ENCODE data around the gene QSOX2.

Gene QSOX2

DNA sequence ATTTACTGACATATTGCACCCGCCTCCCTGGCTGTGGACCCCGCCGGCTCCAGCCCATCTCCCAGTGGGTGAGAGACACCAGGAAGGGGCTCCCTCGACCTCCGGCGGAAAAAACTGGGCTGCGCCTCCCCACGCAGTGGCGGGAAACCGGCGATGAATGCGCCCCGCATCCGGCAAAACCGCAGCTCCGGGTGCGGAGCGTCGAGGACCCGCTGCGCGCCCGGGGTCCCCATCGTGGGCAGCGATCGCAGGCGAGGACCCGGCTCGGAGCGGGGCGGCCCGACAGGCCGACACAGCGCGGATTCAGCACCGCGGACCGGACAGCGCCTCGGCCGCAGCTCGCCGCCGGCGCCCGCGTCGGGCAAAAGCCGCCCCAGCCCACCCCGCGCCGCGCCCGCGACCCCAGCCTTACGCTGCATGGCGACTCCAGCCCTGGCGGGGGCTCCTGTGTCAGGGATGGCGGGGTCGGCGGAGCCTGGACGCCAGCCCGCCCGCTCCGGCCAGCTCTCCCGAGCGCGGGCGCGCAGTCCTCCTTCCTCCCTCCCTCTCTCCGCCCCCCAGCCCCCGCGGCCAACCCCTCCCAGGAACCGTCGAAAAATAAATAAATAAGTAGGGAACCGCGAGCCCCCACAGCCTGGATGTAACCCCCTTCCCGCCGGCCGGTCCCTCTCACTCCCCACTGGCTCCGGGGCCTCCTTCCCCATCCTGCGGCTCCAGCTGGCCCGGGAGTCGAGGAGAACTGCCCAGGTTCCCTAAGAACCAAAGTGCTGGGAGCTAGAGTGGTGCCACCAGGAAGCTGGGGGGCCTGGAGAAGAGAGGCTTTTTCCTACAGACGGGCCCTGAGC lies 43.8 kb downstream of the QSOX2 start:
- DNase-seq: no peak

DNA sequence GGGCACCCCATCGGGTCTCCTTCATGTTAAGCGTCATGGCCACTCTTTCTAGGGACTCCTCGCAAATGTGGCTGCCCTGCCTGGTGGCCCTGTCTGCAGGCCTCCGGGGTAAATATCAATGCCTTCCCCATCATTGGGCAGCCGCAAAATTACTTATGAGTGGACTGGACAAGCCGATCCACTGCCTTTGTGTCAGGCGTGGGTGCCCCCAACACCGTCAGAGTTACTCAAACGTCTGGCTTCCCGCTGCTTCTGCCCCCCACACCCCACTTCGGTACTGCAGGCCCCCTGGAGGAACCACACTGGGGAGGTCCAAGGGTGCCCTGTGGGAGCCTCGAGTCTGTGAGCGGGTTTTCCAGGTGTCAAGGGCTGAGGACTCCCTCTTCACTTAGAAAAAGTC lies 44.4 kb downstream of the QSOX2 start:
- DNase-seq: no peak

DNA sequence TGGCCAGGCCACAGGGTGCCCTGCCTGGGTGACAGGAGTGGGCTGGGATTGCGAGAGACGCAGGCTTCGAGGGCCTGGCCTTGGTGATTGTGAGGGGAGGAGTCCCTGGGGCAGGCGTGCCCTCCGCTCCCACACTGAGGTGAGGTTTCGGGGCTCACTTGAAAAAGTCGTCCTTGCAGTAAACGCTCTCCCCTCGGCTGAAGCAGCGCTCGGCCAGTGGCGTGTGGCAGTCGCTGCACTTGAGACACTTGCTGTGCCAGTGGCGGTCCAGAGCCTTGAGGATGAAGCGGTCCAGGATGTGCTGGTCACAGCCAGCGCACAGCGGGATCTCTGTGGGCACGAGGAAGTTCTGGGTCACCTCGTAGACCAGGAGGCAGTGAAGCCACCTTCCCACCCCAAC lies 45.2 kb downstream of the QSOX2 start:
- no peak for DNase-seq

DNA sequence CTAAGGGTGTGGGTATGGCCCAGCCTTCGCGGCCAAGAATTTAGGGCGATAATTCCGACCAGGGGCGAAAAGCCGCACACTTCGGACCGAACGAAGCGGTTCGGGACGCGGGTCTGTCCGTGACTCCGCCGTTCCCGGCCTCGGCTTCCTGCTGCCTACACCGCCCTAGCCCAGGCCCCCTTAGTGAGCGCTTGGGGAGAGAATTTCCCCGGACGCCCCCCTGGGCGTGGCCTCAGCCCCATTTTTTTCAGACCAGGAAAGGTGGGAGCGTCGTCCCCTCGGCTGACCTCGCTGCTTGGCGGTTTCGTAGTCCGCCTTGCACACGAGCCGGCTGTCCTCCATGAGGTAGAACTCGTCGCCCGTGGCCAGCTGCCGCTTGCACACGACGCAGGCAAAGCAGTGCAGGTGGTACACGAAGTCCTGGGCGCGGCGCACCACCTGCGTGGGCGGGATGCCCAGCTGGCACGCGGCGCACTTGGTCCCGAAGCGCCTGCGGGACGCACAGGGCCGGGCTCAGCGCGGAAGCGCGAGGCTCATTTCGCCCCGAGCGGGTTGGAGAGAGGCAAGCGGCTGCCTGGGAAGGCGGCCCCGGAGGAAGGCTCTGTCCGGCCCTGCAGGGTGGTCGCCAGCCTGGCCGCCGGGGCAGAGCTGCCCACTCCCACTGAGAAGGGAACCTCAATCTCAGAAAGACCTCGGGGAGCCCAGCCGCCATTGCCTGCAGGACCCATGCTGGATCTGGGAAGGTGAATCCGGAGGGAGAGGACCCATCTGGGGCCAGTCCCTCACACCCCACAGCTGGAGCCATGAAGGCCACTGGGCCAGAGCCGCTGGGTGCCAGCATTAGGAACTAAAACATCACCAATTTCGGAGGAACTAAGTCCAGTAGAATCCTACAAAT lies 46.0 kb downstream of the QSOX2 start:
- no peak for DNase-seq

DNA sequence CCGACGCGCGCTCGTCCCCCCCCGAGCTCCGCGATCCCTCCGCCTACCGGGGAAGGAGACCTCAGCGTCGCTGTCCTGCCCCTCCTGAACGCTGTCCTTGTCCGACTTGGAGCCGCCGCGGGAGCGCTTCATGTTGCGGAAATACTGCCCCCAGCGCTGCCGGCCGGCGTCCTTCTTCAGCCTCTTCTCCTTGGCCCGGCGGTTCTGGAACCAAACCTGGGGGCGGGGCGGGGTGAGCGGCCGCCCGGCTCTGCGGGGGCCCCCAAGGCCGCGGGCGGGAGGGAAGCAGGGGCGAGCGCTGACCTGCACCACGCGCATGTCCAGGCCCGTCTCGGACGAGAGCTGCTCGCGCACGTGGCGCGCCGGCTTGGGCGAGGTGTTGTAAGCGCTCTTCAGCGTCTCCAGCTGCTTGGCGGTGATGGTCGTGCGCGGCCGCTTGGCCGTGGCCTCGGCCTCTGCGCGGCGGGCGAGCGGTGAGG lies 47.0 kb downstream of the QSOX2 start:
- no peak for DNase-seq

DNA sequence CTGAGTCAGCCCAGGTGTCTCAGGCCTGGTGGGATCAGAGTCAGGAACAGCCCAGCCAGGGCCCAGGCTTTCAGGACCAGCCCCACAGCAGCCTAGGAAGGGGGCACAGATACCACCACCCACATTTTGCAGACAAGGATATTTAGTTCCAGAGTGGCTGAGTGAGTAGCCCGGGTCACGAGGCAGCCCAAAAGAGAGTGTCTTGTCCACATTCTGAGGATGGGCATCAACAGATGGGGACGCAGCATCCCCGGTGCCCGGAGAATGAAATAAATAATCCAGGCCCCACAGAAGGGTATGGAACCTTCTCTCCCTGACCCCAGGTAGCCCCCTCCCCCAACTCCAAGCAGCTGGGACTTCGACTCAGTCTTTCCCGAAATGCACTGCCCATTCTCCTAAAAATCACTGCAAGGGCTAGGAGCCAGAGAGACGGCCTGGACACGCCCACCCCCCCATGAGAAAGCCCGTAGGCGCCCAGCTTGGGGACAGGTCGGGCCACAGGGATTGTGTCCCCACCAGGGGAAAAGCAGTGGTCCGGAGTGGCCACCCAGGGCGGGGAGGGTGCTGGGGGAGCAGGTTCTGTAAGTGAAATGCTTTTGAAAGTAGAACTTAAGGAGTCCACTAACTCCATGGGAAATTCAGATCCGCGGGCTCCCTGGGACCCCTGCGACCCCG lies 47.5 kb downstream of the QSOX2 start:
- DNase-seq: no peak

DNA sequence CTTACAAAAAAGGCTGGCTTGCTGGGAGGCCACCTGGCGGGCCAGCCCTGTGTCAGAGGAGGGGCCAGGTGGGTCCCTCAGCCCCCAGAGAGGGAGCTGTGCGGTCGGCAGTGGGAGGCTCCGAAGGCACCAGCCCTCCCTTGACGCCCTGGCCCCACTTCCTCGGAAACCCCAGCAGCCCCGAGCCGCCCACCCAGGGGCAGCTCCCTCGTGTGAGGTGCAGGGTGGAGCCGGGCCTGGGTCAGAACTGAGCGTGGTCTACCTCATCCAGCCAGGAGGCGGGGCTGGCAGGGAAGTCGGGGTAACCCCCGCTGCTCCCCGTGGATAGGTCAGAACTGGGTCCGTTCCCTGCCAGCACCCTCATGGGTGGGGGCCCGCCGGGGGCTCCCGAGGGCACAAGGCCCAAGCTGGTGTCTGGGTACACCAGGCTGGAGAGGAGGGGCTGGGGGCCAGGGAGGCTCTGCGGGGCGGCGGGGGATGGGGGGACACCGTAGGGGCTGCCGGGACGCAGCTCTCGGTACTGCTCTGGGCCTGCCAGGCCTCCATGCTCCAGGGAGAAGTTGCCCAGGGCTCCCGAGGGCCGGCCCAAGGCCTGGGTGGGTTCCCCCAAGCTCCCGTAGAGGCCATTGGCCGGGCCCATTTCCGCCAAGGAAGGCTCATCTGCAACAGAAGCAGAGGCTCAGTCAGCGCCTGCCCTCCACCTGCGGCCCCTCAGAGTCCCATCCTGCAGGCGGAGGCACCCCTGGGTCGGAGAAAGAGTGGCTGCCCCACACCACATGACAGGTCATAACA lies 48.3 kb downstream of the QSOX2 start:
- DNase-seq: no peak

DNA sequence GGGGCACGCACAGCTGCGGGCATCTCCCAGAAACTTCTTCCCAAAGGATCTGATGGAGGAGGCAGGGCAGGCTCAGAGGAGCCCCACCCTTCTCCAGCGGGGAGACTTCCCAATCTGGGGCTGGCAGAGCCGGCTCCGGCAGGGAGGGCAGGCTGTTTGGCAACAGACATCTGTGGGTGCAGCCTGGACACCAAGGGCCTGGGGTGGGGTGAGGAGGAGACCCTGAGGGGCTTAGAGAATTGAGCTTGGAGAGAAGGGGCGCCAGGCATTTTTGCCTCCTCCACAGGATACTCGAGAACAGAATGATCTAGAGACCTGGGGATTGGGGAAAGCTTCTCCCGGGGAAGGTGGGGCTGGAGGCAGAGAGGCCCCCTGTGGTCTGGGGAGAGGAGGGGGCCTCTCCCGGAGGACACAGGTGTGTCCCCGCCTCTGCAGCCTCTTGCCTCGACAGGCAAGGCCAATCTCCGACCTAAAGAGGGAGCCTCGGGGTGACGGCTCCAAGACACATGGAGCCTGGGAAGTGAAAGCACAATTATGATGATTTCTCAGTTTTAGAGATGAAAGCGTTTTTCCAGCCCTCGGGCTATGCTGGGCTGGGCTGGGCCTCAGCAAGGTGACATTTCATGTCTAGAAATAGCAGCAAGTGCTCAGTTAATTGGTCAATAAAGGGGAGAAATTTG lies 49.1 kb downstream of the QSOX2 start:
- no peak for DNase-seq

DNA sequence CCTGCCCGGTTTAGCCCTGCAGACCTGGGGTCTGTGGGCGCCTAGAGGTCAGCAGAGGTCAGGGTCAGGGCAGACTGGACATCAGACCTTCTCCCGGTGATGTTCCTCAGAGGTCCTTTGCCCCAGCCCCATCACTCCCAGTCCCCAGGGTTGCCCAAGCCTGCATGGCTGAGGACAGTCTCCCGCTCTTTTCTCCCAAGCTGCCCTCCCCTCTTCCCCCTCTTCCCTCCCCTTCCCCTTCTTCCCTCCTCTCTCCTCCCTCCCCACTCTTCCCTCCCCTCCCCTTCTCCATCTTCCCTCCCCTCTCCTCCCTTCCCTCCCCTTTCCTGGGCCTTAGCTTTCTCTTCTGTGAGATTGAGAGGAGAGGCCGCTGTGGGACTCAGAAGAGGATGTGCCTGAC lies 51.1 kb downstream of the QSOX2 start:
- DNase-seq: no peak

DNA sequence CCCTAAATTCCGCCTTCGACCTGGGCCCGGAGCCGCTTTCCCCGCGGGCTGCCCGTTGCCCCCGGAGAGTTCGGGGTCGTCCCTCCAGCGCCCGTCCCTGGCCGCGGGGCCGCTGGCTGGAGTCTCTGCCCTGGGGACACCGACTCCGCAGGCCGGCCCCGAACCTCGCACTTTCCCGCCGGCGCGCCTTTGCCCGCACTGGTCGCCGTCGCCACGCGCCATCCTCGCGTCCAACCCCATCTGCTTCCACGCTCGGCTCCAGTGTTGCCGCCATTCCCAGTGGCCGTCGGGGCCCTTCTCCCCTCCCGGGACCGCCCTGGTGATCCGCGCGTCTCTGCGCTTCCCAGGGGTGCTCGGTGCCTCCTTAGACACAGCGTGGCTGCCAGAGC lies 51.7 kb downstream of the QSOX2 start:
- DNase-seq: no peak

DNA sequence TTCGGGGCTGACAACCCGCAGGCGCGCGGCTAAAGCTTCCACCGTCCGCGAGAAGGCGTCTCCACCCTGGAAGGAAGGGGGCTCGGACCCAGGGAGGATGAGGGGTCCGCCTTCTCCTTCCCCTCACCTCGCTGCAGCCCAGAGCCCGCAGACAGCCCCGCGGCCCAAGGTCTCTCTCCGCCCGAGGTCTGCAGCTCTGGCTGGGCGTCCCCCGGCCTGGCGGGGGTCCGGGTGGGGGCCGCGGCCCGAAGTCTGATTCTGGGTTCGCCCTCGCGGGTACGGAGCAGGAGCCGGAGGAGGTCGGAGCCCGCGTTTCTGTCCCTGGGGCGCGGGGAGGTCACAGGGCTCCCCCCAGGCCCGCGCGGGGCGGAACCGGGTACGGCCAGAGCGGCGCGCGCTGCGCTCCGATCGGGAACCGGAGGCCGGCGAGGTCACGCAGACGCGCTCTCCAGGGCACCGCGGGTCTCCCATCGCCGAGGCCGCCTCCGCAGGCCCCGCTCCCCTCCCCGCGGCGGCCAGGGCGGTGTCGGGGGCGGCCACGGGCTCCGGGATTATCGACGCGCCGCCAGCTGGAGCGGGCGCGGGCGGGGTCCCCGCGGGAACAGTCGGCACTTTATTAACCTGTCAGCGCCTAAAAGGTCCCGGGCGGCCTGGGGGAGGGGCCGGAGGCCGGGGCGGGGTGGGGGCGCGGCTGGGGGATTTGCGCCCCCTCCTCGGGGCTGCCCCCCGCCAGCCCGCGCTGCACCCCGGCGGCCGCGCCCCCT lies 52.3 kb downstream of the QSOX2 start:
- DNase-seq: no peak

DNA sequence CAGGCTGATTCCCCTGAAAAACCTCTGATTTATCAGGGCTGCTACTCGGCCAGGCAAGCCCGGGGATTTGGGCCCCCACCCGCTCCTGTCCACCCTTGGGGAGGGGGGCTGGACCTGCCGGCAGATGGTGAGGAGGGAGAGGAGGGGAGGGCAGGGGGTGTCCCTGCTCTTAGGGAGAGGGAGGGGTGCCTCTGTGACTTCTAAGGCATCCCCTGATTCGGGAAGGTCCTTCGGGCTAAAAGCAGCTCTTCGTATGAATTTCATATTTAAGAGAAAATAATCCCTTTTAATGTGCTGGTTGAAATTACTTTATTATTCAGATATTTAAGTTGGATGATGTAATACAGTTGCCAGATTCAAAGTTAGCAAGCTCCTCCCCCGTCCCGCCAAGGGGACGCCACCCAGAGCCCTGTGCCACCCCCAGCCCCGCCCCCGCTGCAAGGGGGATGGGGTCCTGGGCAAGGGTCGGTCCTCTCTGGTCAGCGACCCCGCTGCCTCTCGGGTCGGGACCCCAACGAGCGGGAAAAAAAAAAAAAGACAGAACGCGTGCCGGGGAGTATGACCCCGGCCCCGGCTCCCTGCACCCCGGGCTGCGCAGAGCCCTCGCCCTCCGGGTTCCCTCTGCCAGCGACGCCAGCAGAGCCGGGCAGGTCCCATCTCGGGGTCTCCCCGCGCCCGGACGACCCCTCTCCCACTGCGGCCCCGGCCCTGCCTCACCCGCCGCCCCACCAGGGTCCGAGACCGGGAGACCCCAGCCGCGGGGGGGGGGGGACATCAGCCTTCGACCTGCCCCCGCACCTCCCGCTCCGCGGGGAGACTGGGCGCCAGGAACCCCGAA lies 53.1 kb downstream of the QSOX2 start:
- no peak for DNase-seq

DNA sequence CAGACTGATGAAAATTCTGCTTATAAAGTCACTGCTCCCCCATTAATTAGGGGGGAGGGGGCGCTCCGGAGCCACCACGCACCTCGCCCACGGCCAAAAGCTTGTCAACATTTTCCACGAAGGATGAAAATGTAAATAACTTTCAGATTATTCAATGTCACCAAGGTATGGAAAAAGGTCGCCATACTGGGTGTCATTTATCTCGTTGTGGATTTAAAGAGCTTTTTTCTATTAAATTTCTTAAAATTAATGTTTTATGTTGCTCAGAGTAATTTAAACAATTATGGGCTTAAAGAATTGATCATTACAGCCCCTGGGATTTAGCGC lies 53.7 kb downstream of the QSOX2 start:
- no peak for DNase-seq

DNA sequence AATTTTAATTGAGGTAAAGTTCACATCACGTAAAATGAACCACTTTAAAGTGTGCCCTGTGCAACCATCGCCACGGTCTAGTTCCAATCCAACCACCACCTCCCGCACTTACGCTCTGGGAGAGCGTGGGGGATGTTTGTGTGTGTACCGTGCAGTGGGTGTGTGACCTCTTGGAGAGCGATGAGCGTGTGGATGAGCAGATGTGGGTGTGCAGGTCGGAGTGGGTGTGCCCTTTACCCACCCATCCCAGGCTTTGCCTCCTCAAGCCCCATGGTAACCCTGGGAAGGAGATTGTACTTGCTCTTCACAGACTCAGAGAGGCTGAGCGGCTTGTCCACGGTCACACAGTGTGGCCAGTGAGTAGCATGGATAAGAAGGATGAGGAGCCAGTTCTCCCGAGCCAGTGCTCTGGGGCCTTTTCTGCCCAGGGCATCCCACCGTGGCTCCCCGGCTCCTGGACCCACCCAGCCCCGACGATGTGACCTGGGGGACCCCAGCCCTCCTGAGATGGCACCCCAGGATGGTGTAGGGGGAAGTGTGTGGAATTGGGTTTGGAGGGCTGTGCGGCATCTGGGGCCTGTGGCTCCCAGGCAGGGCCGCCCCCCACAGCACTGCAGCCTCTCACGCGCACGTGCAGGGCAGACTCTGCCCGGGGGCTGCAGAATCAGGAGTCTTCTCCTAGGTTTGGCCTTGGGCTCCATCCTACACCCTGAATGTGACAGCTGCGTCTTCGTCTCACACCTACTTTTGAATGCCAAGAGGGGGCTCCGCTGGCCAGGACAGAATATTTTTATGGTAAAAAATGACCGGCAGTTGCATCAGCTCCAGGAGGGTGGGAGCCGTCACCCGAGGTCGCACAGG lies 54.3 kb downstream of the QSOX2 start:
- no peak for DNase-seq

DNA sequence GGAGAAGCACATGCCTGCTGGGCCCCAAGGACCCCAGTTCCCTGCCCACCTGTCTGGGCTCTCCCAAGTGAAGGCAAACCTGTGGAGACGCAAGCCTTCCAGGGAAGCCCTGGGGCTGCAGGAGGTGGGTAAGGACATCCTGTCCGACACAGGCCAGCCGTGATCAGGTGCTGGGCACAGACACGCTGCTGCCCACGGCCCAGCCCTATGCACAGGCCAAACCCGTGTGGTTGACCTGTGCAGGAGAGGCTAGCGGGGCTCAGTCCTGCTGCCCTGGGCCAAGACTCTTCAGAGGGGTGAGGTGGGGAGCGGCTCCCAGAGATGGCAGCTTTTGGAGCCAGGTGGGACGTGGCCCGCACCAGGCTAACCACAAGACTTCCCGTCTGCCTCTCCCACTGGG lies 55.0 kb downstream of the QSOX2 start:
- DNase-seq: no peak

DNA sequence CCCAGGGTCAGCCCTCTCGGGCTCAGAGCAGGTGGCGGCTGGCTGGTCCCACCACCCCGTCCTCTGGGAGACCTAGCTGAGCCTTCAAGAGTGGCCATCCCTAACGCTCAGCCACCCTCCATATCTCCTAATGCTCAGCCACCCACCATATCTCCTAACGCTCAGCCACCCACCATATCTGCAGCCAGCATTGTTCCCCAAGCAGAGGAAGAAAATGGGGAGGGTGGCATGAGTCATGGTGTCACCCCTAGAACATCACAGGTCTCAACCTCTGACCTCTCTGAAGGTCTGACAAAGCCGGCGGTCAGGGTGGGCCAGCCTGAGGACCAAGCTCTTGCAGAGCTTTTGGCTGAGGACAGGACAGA lies 55.4 kb downstream of the QSOX2 start:
- no peak for DNase-seq

DNA sequence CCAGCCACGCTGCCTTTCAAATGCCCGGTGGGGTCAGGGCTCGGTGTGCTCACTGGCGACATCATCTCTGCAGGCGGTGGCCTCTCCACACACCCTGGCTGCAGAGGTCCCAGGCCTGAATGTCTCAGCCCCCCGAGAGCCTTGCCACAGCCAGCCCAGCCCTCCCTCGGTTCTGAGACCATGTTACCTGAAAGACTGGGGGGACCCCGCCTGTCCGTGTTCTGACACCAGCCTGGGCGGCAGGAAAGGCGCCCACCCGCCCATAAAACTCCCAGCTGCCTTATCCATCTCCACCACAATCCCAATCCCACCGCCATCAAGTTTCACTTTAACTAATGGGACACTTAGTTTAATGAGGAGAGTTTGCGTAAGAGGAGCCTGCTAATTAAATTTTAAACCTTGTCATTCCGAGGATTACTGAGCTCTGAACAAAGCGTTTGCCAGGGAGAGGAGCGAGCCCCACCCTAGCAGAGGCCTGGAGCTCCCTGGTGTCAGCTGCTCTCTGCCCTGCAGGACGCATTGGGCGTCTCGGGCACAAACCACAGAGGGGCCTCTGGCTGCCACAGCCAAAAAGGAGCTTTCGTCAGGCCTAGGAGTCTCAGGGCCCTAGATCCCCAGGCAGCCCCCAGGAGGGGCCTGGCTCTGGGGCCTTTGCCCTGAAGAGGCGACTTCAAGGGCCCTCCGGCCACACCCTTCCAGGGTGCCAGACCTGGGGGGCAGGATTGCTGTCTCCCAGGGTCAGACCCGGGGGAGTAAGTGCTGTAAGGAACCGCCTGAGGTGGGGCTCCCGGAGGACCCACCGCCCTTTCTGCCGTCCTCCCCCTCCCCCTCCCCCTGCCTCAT lies 56.0 kb downstream of the QSOX2 start:
- no peak for DNase-seq

All from activated CD4-positive, alpha-beta T cell treated with anti-CD3 and anti-CD28 coated beads for 4 hours (primary cell).